ENCODE results near the gene BCKDHA. TPM values are rescaled to one million over a fixed set of nuclear protein-coding genes. Genes with fewer than 3 reads are reported as not detected.

Gene BCKDHA
- total and polyA plus RNA-seq, 12 donors: 19.5 to 74.6 (median 42.5) TPM

DNA sequence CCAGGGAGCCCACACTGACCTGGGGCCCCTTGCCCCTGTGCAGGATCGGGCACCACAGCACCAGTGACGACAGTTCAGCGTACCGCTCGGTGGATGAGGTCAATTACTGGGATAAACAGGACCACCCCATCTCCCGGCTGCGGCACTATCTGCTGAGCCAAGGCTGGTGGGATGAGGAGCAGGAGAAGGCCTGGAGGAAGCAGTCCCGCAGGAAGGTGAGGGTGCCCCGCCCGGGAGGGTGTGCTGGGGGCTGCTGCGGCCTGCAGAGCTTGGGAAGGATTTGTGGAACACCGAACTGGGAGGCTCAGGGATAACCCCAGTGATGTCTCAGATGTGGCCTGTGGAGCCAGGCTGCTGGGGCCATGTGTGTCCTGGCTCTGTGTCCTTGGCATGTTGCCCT is 25.3 kb downstream of the BCKDHA start:
- Histone ChIP-seq H3K36me3 (peaks cover 4 to 80% (median 36%) of the 10 kb centered on the region in 9 donors), H3K4me3 (no peak overlapping the region), H3K27ac (no peak overlapping the region), H3K27me3 (no peaks in the 10 kb centered on the region), H3K4me1 (peaks cover 4 to 75% (median 51%) of the 10 kb centered on the region in 9 donors), H3K9me3 (no peaks in the 10 kb centered on the region)
- intact Hi-C loops (cut with DNase I): no loop called here
- no peak for ATAC-seq
- WGBS, 2 donors: 88 to 89% methylated on average over 12 of the region's 12 CpGs
- TF ChIP-seq, protein P1, sequence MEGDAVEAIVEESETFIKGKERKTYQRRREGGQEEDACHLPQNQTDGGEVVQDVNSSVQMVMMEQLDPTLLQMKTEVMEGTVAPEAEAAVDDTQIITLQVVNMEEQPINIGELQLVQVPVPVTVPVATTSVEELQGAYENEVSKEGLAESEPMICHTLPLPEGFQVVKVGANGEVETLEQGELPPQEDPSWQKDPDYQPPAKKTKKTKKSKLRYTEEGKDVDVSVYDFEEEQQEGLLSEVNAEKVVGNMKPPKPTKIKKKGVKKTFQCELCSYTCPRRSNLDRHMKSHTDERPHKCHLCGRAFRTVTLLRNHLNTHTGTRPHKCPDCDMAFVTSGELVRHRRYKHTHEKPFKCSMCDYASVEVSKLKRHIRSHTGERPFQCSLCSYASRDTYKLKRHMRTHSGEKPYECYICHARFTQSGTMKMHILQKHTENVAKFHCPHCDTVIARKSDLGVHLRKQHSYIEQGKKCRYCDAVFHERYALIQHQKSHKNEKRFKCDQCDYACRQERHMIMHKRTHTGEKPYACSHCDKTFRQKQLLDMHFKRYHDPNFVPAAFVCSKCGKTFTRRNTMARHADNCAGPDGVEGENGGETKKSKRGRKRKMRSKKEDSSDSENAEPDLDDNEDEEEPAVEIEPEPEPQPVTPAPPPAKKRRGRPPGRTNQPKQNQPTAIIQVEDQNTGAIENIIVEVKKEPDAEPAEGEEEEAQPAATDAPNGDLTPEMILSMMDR (IDR thresholded peaks at IDR 0.05): no peak
- no peak for DNase-seq

GRCh38 chr19:41424335-41425173 is 26.9 kb downstream of the BCKDHA start:
- H3K4me3 ChIP-seq: no peak overlapping the region

DNA sequence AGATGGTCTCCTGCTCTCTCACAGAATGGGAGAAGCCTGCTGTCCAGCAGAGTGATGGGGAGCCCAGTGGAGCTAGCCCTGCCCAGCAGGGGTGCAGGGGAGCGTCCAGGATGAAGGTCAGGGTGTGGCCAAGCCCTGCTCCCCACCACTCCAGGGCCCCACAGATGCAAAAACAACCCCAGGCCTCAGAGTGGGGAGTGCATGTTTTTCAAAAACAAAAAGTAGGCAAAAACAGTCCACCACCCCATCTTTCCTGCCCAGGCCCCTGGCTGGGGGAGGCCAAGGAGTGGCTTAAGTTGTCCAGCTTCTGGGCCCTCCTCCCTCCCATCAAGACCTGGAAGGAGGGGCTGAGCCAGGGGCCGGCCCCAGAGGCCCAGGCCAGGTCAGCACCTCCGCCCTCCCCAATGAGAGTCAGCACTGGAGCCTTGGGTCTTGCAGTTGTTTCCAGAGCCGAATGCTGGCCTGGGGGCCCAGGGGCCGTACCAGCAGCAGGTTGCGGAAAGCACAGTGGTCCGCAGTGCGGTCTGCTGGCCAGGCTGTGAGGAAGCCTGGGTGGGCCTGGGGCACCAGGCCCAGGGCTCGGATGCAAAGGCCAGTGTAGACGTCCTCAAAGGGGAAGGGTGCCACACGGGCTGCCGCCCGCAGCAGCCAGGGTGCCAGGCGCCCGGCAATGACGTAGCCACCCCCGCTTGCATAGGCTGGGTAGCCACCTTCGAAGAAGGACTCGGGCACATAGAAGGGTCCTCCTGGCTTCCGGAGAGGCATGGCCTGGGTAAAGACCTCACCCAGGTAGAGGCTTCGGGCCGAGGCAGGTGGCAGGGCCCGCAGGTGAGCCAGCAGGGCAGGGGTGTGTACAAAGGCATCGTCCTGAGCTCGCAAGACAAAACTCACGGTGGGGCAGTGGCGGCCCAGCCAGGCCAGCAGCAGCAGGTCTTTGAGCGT is 27.8 kb downstream of the BCKDHA start:
- H3K4me1 ChIP-seq: peaks cover 12 to 89% (median 61%) of the 10 kb centered on the region in 9 donors
- WGBS, 2 donors: 85% methylated on average over 28 of the region's 28 CpGs
- no peaks in the 10 kb centered on the region for H3K9me3 ChIP-seq
- peaks cover 0 to 55% (median 16%) of the 10 kb centered on the region in 9 donors for H3K36me3 ChIP-seq
- ATAC-seq (no peak), DNase-seq (no peak)
- intact Hi-C loops (cut with DNase I): loop anchor here in 3 of 10 donors (5.0 kb wide), 3 partner anchors 103 to 118 kb away; partner anchors contain the start of gene CCDC97 (in 1 of the 3)
- TF ChIP-seq, protein P1 (IDR thresholded peaks at IDR 0.05): no peak
- peak overlapping the region in 9 of 10 donors; percentile 72 to 94 (median 91) for H3K27ac ChIP-seq
- H3K27me3 ChIP-seq: no peaks in the 10 kb centered on the region
- H3K4me3 ChIP-seq: peak overlapping the region in 6 of 10 donors; percentile 8 to 73 (median 68)

More at GRCh38 chr19:41424335-41425173, 26.9 kb downstream of the BCKDHA start:
- H3K4me1 ChIP-seq: peaks cover 12 to 89% (median 64%) of the 10 kb centered on the region in 9 donors
- WGBS, 2 donors: 80 to 85% methylated on average over 21 of the region's 21 CpGs
- intact Hi-C loops (cut with DNase I): loop anchor here in 3 of 10 donors (5.0 kb wide), 3 partner anchors 102 to 117 kb away; partner anchors contain the start of gene CCDC97 (in 1 of the 3)
- H3K36me3 ChIP-seq: peaks cover 0 to 64% (median 25%) of the 10 kb centered on the region in 9 donors
- DNase-seq (no peak), ATAC-seq (no peak)
- TF ChIP-seq, protein P1 (IDR thresholded peaks at IDR 0.05): no peak
- no peaks in the 10 kb centered on the region for H3K27me3 ChIP-seq
- H3K9me3 ChIP-seq: no peaks in the 10 kb centered on the region
- peak overlapping the region in 5 of 10 donors; percentile 10 to 94 (median 86) for H3K27ac ChIP-seq

All from heart right ventricle (tissue), 16 donors.